C4-2B (cell line): ENCODE measurements around the gene CCDC6.

Experiments used
- H3K27ac ChIP-seq: fragments of 450-650 bp; 2 replicates; pipeline ENCODE4 v1.5.1; 2017
- CTCF ChIP-seq: fragments of 450-650 bp; conservative IDR thresholded peaks from 2 replicates; pipeline ENCODE4 v1.5.1; 2017; ENCODE audit warnings: mild to moderate bottlenecking
- ZFX ChIP-seq: fragments of 450-650 bp; IDR thresholded peaks from 2 replicates; pipeline ENCODE4 v1.6.1; 2017

The CCDC6 gene

GRCh38 chr10:59864141-59864962, 42.0 kb downstream of the CCDC6 start:
- TF ChIP-seq CTCF (no peak), ZFX (no peak)
- no peak overlapping the region for H3K27ac ChIP-seq

GRCh38 chr10:59859570-59859969, 46.8 kb downstream of the CCDC6 start:
- no peak overlapping the region for H3K27ac ChIP-seq
- TF ChIP-seq ZFX (no peak), CTCF (no peak)

- no peak overlapping the region for H3K27ac ChIP-seq
- TF ChIP-seq ZFX (no peak), CTCF (no peak)
These were observed 48.4 kb downstream of the CCDC6 start for GRCh38 chr10:59857921-59858320.

GRCh38 chr10:59857049-59857448, 49.3 kb downstream of the CCDC6 start:
- H3K27ac ChIP-seq = no peak overlapping the region
- TF ChIP-seq ZFX (no peak), CTCF (no peak)

GRCh38 chr10:59856104-59856503, 50.3 kb downstream of the CCDC6 start:
- TF ChIP-seq CTCF (no peak), ZFX (no peak)
- H3K27ac ChIP-seq = no peak overlapping the region

- peak overlapping the region; percentile 33; the same call in 1 of the 2 replicates for H3K27ac ChIP-seq
- TF ChIP-seq ZFX (no peak), CTCF (no peak)
These were observed 51.8 kb downstream of the CCDC6 start for GRCh38 chr10:59854571-59854970.

GRCh38 chr10:59852670-59853069, 53.7 kb downstream of the CCDC6 start:
- TF ChIP-seq ZFX (no peak), CTCF (no peak)
- H3K27ac ChIP-seq = no peak overlapping the region
